Hepatocyte (in vitro differentiated cells): ENCODE results near the gene IFI35. TPM values are rescaled to one million over a fixed set of nuclear protein-coding genes. Genes with fewer than 3 reads are reported as not detected.

Experiments used
- DNase-seq: peaks from one replicate; pipeline ENCODE4 v3.0.0-alpha.2; 2016; ENCODE audit warnings: low spot score
- H2AFZ ChIP-seq: fragments of 200-600 bp; sonication (generic); 2 replicates; pipeline ENCODE4 v1.6.0; 2016; ENCODE audit warnings: antibody characterized with exemption, mild to moderate bottlenecking
- H3K27ac ChIP-seq: fragments of 200-600 bp; sonication (generic); 2 replicates; pipeline ENCODE4 v1.5.1; 2016; ENCODE audit warnings: mild to moderate bottlenecking
- H3K27me3 ChIP-seq: fragments of 200-600 bp; sonication (generic); 2 replicates; pipeline ENCODE4 v1.6.1; 2016
- H3K36me3 ChIP-seq: fragments of 200-600 bp; sonication (generic); replicated peaks from 2 replicates; pipeline ENCODE4 v1.5.1; 2016; ENCODE audit warnings: low read depth; ENCODE audit not compliant: insufficient read depth
- H3K4me1 ChIP-seq: fragments of 200-600 bp; sonication (generic); 2 replicates; pipeline ENCODE4 v1.5.1; 2016; ENCODE audit warnings: mild to moderate bottlenecking, moderate library complexity; ENCODE audit not compliant: insufficient read depth
- H3K4me2 ChIP-seq: fragments of 200-600 bp; sonication (generic); 2 replicates; pipeline ENCODE4 v1.6.0; 2016
- H3K4me3 ChIP-seq: fragments of 200-600 bp; sonication (generic); 2 replicates; pipeline ENCODE4 v1.5.1; 2016; ENCODE audit warnings: mild to moderate bottlenecking
- H3K79me2 ChIP-seq: fragments of 200-600 bp; sonication (generic); 2 replicates; pipeline ENCODE4 v1.6.0; 2017; ENCODE audit warnings: mild to moderate bottlenecking
- H3K9me2 ChIP-seq: fragments of 200-600 bp; sonication (generic); replicated peaks from 2 replicates; pipeline ENCODE4 v1.6.0; 2017; ENCODE audit warnings: mild to moderate bottlenecking; ENCODE audit not compliant: insufficient read depth
- H3K9me3 ChIP-seq: fragments of 200-600 bp; sonication (generic); 2 replicates; pipeline ENCODE4 v1.5.1; 2016; ENCODE audit warnings: low read depth, mild to moderate bottlenecking
- H4K20me1 ChIP-seq: fragments of 200-600 bp; sonication (generic); 2 replicates; pipeline ENCODE4 v1.6.0; 2016; ENCODE audit warnings: mild to moderate bottlenecking; ENCODE audit not compliant: insufficient read depth, poor library complexity, severe bottlenecking
- EZH2 ChIP-seq: fragments of 200-600 bp; sonication (generic); IDR thresholded peaks from 2 replicates; pipeline ENCODE4 v1.6.1; 2016; ENCODE audit warnings: antibody characterized with exemption, mild to moderate bottlenecking, borderline replicate concordance
- EZH2phosphoT487 ChIP-seq: fragments of 200-600 bp; sonication (generic); IDR thresholded peaks from one replicate; pipeline ENCODE4 v1.6.1; 2018; ENCODE audit warnings: antibody characterized with exemption, mild to moderate bottlenecking, low read depth, moderate library complexity; ENCODE audit not compliant: unreplicated experiment, severe bottlenecking
- WGBS: methylation state at CpG from one replicate; pipeline ENCODE4 v1.1.6; 2016; ENCODE audit warnings: low lambda C conversion rate; ENCODE audit errors: missing lambda C conversion rate; 5-methylcytosine and 5-hydroxymethylcytosine counted together
- polyA plus RNA-seq: library from polyadenylated mRNA; unstranded; fragments of >200 nt; fragmentation: Nextera tagmentation; extraction: Ambion mirVana; gene quantifications from 2 replicates; pipeline ENCODE4 v1.2.1, GENCODE V29; 2016
- total RNA-seq: library from RNA; depleted of rRNA; stranded (reverse); fragments of >200 nt; gene quantifications from 2 replicates; pipeline ENCODE4 v1.2.3, GENCODE V29; 2014
- TF ChIP-seq, protein P1 (sequence below): fragments of 200-600 bp; sonication (generic); IDR thresholded peaks from 2 replicates; pipeline ENCODE4 v1.5.1; 2016; ENCODE audit warnings: antibody characterized with exemption, mild to moderate bottlenecking; ENCODE audit not compliant: poor library complexity

The IFI35 gene
- total and polyA plus RNA-seq, 2 experiments from 2014 or later: 18.4 to 27.5 TPM

DNA sequence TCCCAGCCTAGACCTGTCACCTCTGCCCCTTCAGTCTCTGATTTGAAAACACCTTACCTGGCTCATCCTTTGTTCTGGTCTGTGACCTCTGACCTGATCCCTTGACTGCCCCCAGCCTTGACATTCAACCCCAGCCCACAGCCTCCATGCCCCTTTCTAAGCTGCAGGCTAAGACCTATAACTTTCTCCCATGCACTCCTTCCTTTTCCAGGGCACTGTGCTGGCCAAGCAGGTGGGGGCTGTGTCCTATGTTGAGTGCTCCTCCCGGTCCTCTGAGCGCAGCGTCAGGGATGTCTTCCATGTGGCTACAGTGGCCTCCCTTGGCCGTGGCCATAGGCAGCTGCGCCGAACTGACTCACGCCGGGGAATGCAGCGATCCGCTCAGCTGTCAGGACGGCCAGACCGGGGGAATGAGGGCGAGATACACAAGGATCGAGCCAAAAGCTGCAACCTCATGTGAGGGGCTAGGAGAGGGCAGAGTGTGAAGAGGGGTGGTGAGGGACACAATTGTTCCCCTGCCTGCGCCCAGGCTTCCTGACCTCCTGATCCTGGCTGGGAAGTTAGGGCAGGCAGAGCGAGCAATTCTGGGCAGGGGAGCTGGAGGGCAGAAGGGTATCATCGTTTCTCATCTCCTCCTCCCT, 21.8 kb downstream of the IFI35 start:
- Histone ChIP-seq H3K27me3 (no peaks in the 10 kb centered on the region), H3K9me3 (no peaks in the 10 kb centered on the region), H3K4me1 (no peaks in the 10 kb centered on the region), H3K9me2 (no peaks in the 10 kb centered on the region), H3K4me2 (no peak overlapping the region), H3K79me2 (no peaks in the 10 kb centered on the region), H3K4me3 (no peak overlapping the region), H3K36me3 (no peaks in the 10 kb centered on the region), H2AFZ (no peak overlapping the region), H4K20me1 (no peaks in the 10 kb centered on the region), H3K27ac (no peak overlapping the region)
- TF ChIP-seq EZH2phosphoT487 (no peak), EZH2 (no peak)
- TF ChIP-seq, protein P1, sequence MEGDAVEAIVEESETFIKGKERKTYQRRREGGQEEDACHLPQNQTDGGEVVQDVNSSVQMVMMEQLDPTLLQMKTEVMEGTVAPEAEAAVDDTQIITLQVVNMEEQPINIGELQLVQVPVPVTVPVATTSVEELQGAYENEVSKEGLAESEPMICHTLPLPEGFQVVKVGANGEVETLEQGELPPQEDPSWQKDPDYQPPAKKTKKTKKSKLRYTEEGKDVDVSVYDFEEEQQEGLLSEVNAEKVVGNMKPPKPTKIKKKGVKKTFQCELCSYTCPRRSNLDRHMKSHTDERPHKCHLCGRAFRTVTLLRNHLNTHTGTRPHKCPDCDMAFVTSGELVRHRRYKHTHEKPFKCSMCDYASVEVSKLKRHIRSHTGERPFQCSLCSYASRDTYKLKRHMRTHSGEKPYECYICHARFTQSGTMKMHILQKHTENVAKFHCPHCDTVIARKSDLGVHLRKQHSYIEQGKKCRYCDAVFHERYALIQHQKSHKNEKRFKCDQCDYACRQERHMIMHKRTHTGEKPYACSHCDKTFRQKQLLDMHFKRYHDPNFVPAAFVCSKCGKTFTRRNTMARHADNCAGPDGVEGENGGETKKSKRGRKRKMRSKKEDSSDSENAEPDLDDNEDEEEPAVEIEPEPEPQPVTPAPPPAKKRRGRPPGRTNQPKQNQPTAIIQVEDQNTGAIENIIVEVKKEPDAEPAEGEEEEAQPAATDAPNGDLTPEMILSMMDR: no peak
- 87% methylated on average over 17 of the region's 17 CpGs for WGBS
- no peak for DNase-seq

DNA sequence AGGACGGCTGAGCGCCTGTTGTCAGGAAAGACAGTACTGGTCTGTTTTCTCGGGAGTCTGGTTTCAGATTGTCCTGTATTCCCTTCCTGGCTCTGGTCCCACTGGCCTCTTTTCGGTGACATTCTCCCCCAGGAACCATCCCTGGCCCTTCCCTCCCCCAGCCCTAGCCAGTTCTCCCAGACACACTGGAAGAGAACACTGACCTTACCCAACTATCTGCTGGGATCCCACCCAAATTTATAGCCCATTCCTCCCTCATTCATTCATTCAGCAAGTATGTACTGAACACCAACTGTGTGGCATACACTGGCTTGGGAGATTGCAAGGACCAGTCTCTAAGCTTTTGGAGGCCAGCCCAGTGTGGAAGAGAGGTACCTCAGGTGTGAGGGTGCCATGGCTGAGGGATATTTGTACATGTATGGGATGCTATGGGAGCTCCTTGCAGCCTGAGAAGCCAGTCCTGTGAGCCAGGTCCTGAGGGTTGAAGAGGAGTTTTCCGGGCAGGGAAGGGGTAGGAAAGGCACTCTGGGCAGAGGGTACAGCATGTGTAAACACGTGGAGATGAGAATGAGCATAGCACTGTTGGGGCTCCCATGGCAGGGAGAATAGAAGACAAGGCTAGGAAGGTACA, 23.7 kb downstream of the IFI35 start:
- Histone ChIP-seq H3K4me1 (no peaks in the 10 kb centered on the region), H3K27me3 (no peaks in the 10 kb centered on the region), H3K9me3 (no peaks in the 10 kb centered on the region), H3K27ac (no peak overlapping the region), H4K20me1 (no peaks in the 10 kb centered on the region), H3K4me3 (no peak overlapping the region), H3K9me2 (no peaks in the 10 kb centered on the region), H3K4me2 (no peak overlapping the region), H3K79me2 (no peaks in the 10 kb centered on the region), H3K36me3 (no peaks in the 10 kb centered on the region), H2AFZ (no peak overlapping the region)
- WGBS: 86% methylated on average over 6 of the region's 6 CpGs
- TF ChIP-seq EZH2 (no peak), EZH2phosphoT487 (no peak)
- TF ChIP-seq, protein P1: no peak
- no peak for DNase-seq

DNA sequence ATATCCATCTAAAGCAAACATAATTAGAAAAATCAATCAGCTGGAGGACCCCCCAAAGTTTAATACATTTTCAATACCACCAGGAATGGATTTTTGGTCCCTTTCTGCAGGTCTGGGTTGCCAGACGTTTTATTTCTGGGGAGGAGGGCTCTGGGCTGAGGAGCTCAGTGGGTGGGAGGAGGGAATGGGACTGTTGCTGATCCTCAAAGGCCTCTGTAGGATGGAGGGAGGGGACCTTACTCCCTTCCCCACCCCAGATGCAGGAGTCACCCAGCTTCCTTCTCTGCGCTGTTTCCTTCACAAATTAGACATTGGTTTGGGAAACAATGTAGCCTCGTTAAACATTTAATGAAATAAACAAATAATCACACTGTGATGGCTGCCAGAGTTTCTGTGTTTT, 25.1 kb downstream of the IFI35 start:
- H3K27me3 ChIP-seq: no peaks in the 10 kb centered on the region
- no peaks in the 10 kb centered on the region for H3K79me2 ChIP-seq
- 77% methylated on average over 3 of the region's 3 CpGs for WGBS
- no peaks in the 10 kb centered on the region for H3K36me3 ChIP-seq
- H3K4me1 ChIP-seq: no peaks in the 10 kb centered on the region
- no peak for DNase-seq
- H4K20me1 ChIP-seq: no peaks in the 10 kb centered on the region
- no peak overlapping the region for H2AFZ ChIP-seq
- no peak overlapping the region for H3K4me2 ChIP-seq
- H3K9me3 ChIP-seq: no peaks in the 10 kb centered on the region
- H3K27ac ChIP-seq: no peak overlapping the region
- no peaks in the 10 kb centered on the region for H3K9me2 ChIP-seq
- no peak overlapping the region for H3K4me3 ChIP-seq
- no peak for TF ChIP-seq EZH2phosphoT487
- TF ChIP-seq EZH2: no peak
- TF ChIP-seq, protein P1: no peak
